Right atrium auricular region (tissue), 2 donors: Measurements from ENCODE around the gene KRTAP10-9. TPM values are rescaled to one million over a fixed set of nuclear protein-coding genes. Genes with fewer than 3 reads are reported as not detected.
"Not testable (repeated sequence)": the region's sequence is repeated elsewhere in the genome, so short reads cannot be mapped to it uniquely, and the experiment has no call there.

ENCODE experiments used
- DNase-seq: peaks from one replicate; pipeline ENCODE4 v3.0.0-alpha.2; 2019; ENCODE audit warnings: low spot score
- H3K27ac ChIP-seq, 2 donors: fragments of 200-600 bp; sonication (generic); 1 replicate in 1 of 2; 2 replicates in 1 of 2; pipeline ENCODE4 v1.5.1; 2016 to 2019
- H3K27me3 ChIP-seq, 2 donors: fragments of 200-600 bp; sonication (generic); one replicate each; pipeline versions ENCODE4 v1.5.1 to v1.6.0; 2017 to 2019
- H3K36me3 ChIP-seq: fragments of 200-600 bp; sonication (generic); one replicate; pipeline ENCODE4 v1.5.1; 2016
- H3K4me1 ChIP-seq, 2 donors: fragments of 200-600 bp; sonication (generic); one replicate each; pipeline versions ENCODE4 v1.5.1 to v1.6.0; 2017 to 2019
- H3K4me3 ChIP-seq, 2 donors: fragments of 200-600 bp; sonication (generic); 1 replicate in 1 of 2; 2 replicates in 1 of 2; pipeline ENCODE4 v1.5.1; 2017 to 2019; ENCODE audit warnings: mild to moderate bottlenecking in 1 of 2, moderate library complexity in 1 of 2
- H3K9me3 ChIP-seq, 2 donors: fragments of 200-600 bp; sonication (generic); one replicate each; pipeline ENCODE4 v1.5.1; 2019
- total RNA-seq, 2 donors: library from RNA; depleted of rRNA; stranded (reverse); fragments of >200 nt; gene quantifications; one replicate each; pipeline ENCODE4 v1.1.0, GENCODE V29; 2016
- TF ChIP-seq, protein P1 (sequence below), 2 donors: fragments of 200-600 bp; sonication (generic); IDR thresholded peaks; one replicate each; pipeline ENCODE4 v1.5.1; 2019; ENCODE audit warnings: antibody characterized with exemption in 2 of 2

The KRTAP10-9 gene, protein sequence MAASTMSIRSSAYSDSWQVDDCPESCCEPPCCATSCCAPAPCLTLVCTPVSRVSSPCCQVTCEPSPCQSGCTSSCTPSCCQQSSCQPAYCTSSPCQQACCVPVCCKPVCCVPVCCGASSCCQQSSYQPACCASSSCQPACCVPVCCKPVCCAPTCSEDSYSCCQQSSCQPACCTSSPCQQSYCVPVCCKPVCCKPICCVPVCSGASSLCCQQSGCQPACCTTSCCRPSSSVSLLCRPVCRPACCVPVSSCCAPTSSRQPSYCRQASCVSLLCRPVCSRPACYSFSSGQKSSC
- not detected for total RNA-seq

- Histone ChIP-seq H3K27me3 (no peaks in the 10 kb centered on the region), H3K9me3 (peaks cover 4 to 39% of the 10 kb centered on the region in 2 donors), H3K4me3 (no peak within 1 kb of the TSS), H3K4me1 (no peaks in the 10 kb centered on the region), H3K27ac (no peak within 1 kb of the TSS), H3K36me3 (no peaks in the 10 kb centered on the region)
- peak; percentile 40 for DNase-seq
- TF ChIP-seq, protein P1, sequence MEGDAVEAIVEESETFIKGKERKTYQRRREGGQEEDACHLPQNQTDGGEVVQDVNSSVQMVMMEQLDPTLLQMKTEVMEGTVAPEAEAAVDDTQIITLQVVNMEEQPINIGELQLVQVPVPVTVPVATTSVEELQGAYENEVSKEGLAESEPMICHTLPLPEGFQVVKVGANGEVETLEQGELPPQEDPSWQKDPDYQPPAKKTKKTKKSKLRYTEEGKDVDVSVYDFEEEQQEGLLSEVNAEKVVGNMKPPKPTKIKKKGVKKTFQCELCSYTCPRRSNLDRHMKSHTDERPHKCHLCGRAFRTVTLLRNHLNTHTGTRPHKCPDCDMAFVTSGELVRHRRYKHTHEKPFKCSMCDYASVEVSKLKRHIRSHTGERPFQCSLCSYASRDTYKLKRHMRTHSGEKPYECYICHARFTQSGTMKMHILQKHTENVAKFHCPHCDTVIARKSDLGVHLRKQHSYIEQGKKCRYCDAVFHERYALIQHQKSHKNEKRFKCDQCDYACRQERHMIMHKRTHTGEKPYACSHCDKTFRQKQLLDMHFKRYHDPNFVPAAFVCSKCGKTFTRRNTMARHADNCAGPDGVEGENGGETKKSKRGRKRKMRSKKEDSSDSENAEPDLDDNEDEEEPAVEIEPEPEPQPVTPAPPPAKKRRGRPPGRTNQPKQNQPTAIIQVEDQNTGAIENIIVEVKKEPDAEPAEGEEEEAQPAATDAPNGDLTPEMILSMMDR (IDR thresholded peaks at IDR 0.05), result no peak
Observed at GRCh38 chr21:44626673-44627143, at the start of gene KRTAP10-9. TSS of gene KRTAP10-9 (plus strand) at chr21:44627093. CDS start at chr21:44627172, 79 bp downstream.

GRCh38 chr21:44578371-44579055 lies 48.4 kb upstream of the KRTAP10-9 start:
- H3K27ac ChIP-seq, result no peak overlapping the region
- TF ChIP-seq, protein P1 (IDR thresholded peaks at IDR 0.05), result no peak
- no peak overlapping the region for H3K4me3 ChIP-seq
- H3K9me3 ChIP-seq, result peaks cover 0 to 23% of the 10 kb centered on the region in 2 donors
- H3K4me1 ChIP-seq, result no peaks in the 10 kb centered on the region
- H3K27me3 ChIP-seq, result no peaks in the 10 kb centered on the region
- H3K36me3 ChIP-seq, result no peaks in the 10 kb centered on the region
- peak; percentile 32 for DNase-seq

- Histone ChIP-seq H3K27me3 (no peaks in the 10 kb centered on the region), H3K36me3 (no peaks in the 10 kb centered on the region), H3K9me3 (peaks cover 0 to 23% of the 10 kb centered on the region in 2 donors), H3K4me1 (no peaks in the 10 kb centered on the region), H3K27ac (no peak overlapping the region), H3K4me3 (no peak overlapping the region)
- TF ChIP-seq, protein P1 (IDR thresholded peaks at IDR 0.05), result no peak
- peak; percentile 26 for DNase-seq
Observed at GRCh38 chr21:44579056-44579832, 47.6 kb upstream of the KRTAP10-9 start.

DNA sequence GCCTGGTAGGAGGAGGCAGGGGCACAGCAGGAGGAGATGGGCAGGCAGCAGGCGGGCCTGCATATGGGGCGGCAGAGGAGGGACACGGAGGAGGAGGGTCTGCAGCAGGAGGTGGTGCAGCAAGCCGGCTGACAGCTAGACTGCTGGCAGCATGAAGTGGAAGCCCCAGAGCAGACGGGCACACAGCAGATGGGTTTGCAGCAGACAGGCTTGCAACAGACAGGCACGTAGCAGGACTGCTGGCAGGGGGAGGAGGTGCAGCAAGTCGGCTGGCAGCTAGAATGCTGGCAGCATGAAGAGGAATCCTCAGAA lies 47.1 kb upstream of the KRTAP10-9 start:
- Histone ChIP-seq H3K9me3 (peaks cover 0 to 23% of the 10 kb centered on the region in 2 donors), H3K27me3 (no peaks in the 10 kb centered on the region), H3K4me1 (no peaks in the 10 kb centered on the region), H3K27ac (no peak overlapping the region), H3K4me3 (no peak overlapping the region), H3K36me3 (no peaks in the 10 kb centered on the region)
- TF ChIP-seq, protein P1 (IDR thresholded peaks at IDR 0.05), result no peak
- no peak for DNase-seq

DNA sequence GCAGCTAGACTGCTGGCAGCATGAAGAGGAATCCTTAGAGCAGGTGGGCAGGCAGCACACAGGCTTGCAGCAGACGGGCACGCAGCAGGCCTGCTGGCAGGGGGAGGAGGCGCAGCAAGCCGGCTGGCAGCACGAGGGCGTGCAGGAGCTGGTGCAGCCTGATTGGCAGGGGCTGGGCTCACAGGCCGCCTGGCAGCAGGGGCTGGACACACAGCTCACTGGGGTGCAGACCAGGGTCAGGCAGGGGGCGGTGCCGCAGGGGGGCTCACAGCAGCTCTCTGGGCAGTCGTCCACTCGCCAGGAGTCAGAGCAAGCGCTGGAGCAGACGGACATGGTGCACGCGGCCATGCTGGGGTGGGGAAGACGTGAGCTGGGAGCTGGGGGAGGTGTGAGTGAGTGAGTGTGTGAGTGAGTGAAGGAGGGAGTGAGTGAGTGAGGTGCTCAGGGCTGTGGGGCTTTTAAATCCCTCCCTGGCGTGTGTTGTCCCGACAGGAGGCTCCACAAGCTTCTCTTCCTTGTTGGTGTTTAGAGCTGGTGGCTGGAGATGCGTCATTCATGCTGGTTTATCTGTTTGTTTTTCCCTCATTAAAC lies 46.6 kb upstream of the KRTAP10-9 start, which contains the start of gene KRTAP10-5:
KRTAP10-5 (minus strand) TSS at position 374 of the 591 bp plus-strand sequence; CDS start at position 348, 26 bp downstream.
- not testable (repeated sequence) for H3K27ac ChIP-seq, H3K27me3 ChIP-seq, H3K4me3 ChIP-seq, H3K36me3 ChIP-seq, H3K4me1 ChIP-seq
- H3K9me3 ChIP-seq, result peaks cover 0 to 23% of the 10 kb centered on the region in 2 donors
- peak; percentile 11 for DNase-seq
